H4 (cell line): Measurements from ENCODE around the gene MAGEB6. TPM values are rescaled to one million over a fixed set of nuclear protein-coding genes. Genes with fewer than 3 reads are reported as not detected.
"Not testable (repeated sequence)": the region's sequence is repeated elsewhere in the genome, so short reads cannot be mapped to it uniquely, and the experiment has no call there.

Experiments used
- DNase-seq: peaks from one replicate; pipeline ENCODE4 v3.0.0-alpha.2; 2015; ENCODE audit warnings: low spot score
- total RNA-seq: library from RNA; depleted of rRNA; stranded (reverse); fragments of >200 nt; shearing (Covaris generic); gene quantifications from 2 replicates; pipeline ENCODE4 v1.2.3, GENCODE V29; 2014; rRNA removed

MAGEB6 gene, protein sequence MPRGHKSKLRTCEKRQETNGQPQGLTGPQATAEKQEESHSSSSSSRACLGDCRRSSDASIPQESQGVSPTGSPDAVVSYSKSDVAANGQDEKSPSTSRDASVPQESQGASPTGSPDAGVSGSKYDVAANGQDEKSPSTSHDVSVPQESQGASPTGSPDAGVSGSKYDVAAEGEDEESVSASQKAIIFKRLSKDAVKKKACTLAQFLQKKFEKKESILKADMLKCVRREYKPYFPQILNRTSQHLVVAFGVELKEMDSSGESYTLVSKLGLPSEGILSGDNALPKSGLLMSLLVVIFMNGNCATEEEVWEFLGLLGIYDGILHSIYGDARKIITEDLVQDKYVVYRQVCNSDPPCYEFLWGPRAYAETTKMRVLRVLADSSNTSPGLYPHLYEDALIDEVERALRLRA
- 0.84 and 1.6 TPM in 2 replicates for total RNA-seq

DNA sequence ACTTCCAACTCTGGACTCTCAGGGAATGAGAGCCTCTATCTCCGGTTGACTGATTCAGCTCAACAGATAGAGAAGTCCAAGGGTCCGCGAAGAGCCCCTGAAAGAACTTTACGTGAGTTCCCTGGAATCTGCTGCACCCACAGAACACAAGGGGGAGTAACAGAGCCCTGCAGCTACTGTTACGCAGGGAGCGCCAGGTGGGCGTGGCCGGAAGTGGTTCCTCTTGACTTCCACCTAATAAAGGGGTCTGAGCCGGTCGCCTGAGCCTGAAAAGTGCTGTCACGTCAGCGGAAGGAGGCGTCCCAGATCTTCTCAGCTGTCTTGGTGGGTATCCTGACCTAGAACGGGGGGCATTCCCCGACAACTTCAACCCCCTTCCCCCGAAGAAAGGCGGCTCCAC, at the start of gene MAGEB6:
Gene MAGEB6, plus strand, starts transcription at position 237 of the 400 bp plus-strand sequence. CDS start 1,407 bp downstream, outside the sequence.
- no peak for DNase-seq

DNA sequence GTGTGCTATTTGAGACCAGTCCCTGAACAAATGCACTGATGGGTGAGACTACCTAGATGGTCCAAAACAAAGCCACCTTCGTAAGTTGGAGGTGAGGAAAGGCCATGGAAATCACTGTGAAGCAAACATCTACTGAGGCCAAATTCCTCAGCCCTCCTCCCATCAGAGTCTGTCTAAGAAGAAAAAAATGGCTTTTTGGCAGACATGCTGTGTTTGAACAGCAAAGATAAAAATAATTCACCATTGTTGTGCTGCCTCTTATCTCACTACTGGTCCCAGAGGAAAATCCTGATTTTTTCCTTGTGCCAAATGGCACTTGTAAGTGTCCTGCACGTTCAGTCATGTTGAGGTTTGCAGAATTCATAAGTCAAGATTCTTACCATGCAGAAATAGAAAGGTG, 46.2 kb upstream of the MAGEB6 start:
- no peak for DNase-seq

DNA sequence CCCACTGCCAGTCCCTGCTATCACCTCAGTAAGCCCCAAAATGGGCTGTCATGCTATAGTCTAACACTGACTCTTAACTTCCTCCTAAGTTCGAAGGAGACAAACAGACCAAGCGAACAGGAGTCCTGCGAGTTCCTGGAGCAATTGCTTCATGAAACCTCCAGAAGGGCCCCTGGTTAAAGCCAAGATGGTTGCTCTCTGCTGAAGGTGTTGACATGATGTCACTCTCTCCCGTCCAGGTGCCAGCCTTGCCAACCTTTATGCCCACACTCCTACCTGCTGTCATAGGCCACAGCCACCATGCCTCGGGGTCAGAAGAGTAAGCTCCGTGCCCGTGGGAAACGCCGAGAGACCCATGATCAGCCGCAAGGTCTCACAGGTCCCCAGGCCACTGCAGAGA, 31.9 kb upstream of the MAGEB6 start, which contains the start of gene MAGEB6B:
Gene MAGEB6B, plus strand, starts transcription at position 301 of the 400 bp plus-strand sequence. Its CDS starts 0 bp downstream, at position 301.
- no peak for DNase-seq

DNA sequence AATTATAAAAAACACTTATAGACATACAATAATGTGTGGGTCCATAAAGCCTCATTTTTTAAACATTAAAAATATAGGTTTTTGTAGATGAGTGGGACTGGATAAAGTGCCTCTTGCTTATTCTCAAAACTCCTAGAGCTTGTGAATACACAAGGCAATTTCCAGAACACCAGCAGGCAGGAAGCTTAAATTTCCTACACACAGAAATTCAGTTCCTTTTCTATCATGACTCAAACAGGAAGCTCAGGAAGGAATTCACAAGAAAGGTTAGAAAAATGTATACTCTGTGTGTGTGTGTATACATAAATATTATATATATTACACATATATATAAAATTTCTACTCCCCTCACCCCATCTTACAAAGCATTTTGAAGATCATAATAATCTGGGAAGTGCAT, 11.3 kb downstream of the MAGEB6 start:
- no peak for DNase-seq

DNA sequence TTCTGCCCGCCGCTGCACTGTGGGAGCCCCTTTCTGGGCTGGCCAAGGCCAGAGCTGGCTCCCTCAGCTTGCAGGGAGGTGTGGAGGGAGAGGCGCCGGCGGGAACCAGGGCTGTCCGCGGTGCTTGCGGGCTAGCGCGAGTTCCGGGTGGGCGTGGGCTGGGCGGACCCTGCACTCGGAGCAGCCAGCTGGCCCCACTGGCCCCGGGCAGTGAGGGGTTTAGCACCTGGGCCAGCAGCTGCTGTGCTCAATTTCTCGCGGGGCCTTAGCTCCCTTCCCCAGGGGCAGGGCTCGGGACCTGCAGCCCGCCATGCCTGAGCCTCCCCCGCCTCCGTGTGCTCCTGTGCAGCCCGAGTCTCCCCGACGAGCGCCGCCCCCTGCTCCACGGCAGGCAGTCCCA, 12.5 kb downstream of the MAGEB6 start:
- not testable (repeated sequence) for DNase-seq

DNA sequence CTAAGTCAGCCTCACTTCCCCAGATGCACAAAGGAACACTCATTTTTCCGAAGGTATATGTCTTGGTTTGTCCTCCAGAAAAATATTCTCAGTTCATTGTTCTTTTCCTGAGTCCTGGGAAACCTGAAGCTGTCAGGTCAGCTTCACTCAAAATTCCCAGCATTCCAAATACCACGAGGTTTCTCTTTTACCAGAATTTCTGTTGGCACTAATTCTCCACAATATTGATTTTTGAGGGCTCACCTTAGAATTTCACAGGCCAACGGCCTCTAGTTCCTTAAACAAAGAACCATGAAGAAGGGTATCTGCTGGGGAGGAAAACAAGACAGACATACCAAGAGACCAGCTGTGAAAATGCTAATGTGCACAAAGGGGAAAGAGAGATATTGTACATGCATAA, 15.8 kb downstream of the MAGEB6 start:
- DNase-seq: no peak

DNA sequence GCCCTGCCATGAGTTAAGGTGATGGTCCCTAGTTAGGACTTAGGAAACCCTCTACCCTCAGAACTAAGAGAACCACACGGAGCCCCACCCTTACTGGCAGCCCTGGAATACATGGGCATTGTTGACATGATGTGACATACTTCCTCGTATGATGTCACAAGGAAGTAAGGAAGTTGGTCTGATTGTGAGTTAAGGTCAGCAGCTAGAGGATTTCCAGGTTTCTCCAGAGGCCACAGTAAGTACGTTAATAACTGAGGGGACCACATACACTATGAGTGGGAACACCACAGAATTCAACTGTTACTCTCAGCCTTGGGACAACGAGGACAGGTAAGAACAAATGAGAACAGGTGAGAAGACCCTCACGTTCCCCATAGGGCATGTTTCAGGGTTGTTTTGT, 23.6 kb downstream of the MAGEB6 start, which contains the start of gene MAGEB5:
Gene MAGEB5, plus strand, starts transcription at position 301 of the 400 bp plus-strand sequence. CDS start 1,133 bp downstream, outside the sequence.
- no peak for DNase-seq

DNA sequence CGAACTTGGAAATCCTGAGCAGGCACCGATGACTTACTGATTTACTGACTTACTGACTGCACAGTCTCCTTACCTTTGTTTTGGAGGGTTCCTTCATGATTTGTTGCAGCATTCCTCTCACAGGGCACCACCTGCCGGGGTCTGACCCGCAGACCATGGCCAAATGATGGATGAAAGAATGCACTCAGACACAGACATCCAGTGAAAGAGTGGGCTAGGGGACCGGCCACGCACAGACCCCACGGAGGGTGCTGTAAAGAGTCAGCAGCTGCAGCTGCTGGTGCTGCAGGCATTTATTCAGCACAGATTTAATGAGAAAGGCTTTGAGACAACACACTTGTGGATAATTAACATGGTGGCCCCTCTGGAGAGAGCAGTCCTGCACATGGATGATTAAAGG, 27.1 kb downstream of the MAGEB6 start:
- DNase-seq: no peak

DNA sequence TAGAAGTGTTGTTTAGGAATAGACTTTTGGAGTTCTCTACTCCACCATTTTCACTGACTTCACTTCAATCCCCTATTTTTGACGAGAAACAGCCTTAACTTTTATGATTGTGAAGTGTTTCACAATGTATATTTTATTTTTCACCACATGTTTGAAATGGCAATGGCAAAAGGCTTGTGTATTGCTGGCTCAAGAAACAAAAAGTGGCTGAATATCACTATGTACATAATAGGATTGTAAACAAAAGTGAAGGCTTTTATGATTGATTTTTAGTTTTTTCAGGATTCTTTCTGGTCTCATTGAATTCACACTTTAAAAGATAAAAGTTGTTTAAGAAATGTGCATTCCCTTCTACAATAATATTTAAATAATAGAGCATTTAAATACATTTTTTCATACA, 41.9 kb downstream of the MAGEB6 start:
- DNase-seq: no peak

Other genes with a start within 250 kb of the MAGEB6 start
- 0.60 TPM in 1 of 2 replicates, not detected in the other for gene MAGEB18, start 54.1 kb upstream of the MAGEB6 start, total RNA-seq
- gene MAGEB6B, start 31.8 kb upstream of the MAGEB6 start, total RNA-seq: not detected in 2 replicates
- not detected in 2 replicates for gene MAGEB5, start 23.7 kb downstream of the MAGEB6 start, total RNA-seq